Activated T-cell treated with anti-CD3 and anti-CD28 coated beads for 48 hours (primary cell): ENCODE data around the gene PPP1R3F.
A peak's percentile ranks its signal among the peaks of the same experiment; 100 is the strongest.

Experiments
- DNase-seq: peaks from one replicate; pipeline ENCODE4 v3.0.0-alpha.2; 2020; ENCODE audit warnings: low read depth

Gene PPP1R3F

GRCh38 chrX:49269767-49270248 lies at the start of gene PPP1R3F:
TSS of gene PPP1R3F (plus strand) at chrX:49269793. CDS start at chrX:49269870, 77 bp downstream.
- no peak for DNase-seq

GRCh38 chrX:49220100-49220499 lies 49.5 kb upstream of the PPP1R3F start:
- no peak for DNase-seq

GRCh38 chrX:49221868-49222267 lies 47.7 kb upstream of the PPP1R3F start:
- DNase-seq: no peak

GRCh38 chrX:49225858-49226257 lies 43.7 kb upstream of the PPP1R3F start:
- no peak for DNase-seq

GRCh38 chrX:49226946-49227345 lies 42.6 kb upstream of the PPP1R3F start:
- no peak for DNase-seq

GRCh38 chrX:49227726-49228125 lies 41.9 kb upstream of the PPP1R3F start:
- no peak for DNase-seq

- no peak for DNase-seq
These were observed 41.4 kb upstream of the PPP1R3F start for GRCh38 chrX:49228185-49228584.

- DNase-seq: peak; percentile 62
These were observed 38.9 kb upstream of the PPP1R3F start for GRCh38 chrX:49230500-49231232.

GRCh38 chrX:49231333-49232000 lies 38.1 kb upstream of the PPP1R3F start:
- DNase-seq: no peak

GRCh38 chrX:49232525-49232924 lies 37.1 kb upstream of the PPP1R3F start:
- no peak for DNase-seq

- no peak for DNase-seq
These were observed 36.4 kb upstream of the PPP1R3F start, which contains the start of gene CACNA1F for GRCh38 chrX:49233176-49233575. TSS of gene CACNA1F (minus strand) at chrX:49233340. CDS start at chrX:49233309, 31 bp downstream.

GRCh38 chrX:49233887-49234555 lies 35.6 kb upstream of the PPP1R3F start:
- no peak for DNase-seq

- no peak for DNase-seq
These were observed 32.5 kb upstream of the PPP1R3F start for GRCh38 chrX:49237060-49237459.

- no peak for DNase-seq
These were observed 30.9 kb upstream of the PPP1R3F start for GRCh38 chrX:49238735-49239134.

GRCh38 chrX:49242545-49243066 lies 27.0 kb upstream of the PPP1R3F start:
- DNase-seq: no peak

- DNase-seq: no peak
These were observed 26.4 kb upstream of the PPP1R3F start for GRCh38 chrX:49243166-49243565.

- no peak for DNase-seq
These were observed 25.4 kb upstream of the PPP1R3F start for GRCh38 chrX:49244207-49244606.

- no peak for DNase-seq
These were observed 23.1 kb upstream of the PPP1R3F start for GRCh38 chrX:49246541-49246940.

- no peak for DNase-seq
These were observed 22.2 kb upstream of the PPP1R3F start for GRCh38 chrX:49247346-49247745.

GRCh38 chrX:49247916-49248811 lies 21.4 kb upstream of the PPP1R3F start:
- DNase-seq: no peak

GRCh38 chrX:49249071-49249470 lies 20.5 kb upstream of the PPP1R3F start:
- no peak for DNase-seq

- DNase-seq: no peak
These were observed 20.0 kb upstream of the PPP1R3F start for GRCh38 chrX:49249616-49250015.
